Activated T-helper 1 cell treated with anti-CD3 and anti-CD28 coated beads, Interleukin-12 subunit alpha, Interleukin-12 subunit beta, Interleukin-2, Interleukin-4 antibody, amounts not matched to agents 30 ng/mL and 10 ng/mL and 1 ng/mL, durations not matched to agents 14 hours and 24 hours and 36 hours (primary cell): Measurements from ENCODE around the gene ZNF281. TPM values are rescaled to one million over a fixed set of nuclear protein-coding genes. Genes with fewer than 3 reads are reported as not detected.
A peak's percentile ranks its signal among the peaks of the same experiment; 100 is the strongest.
"Not testable (repeated sequence)": the region's sequence is repeated elsewhere in the genome, so short reads cannot be mapped to it uniquely, and the experiment has no call there.

Source experiments
- DNase-seq: peaks from one replicate; pipeline ENCODE4 v3.0.0; 2021; ENCODE audit warnings: low spot score
- H3K27ac Mint-ChIP-seq: one replicate; pipeline ENCODE4 v1.8.0; 2021; ENCODE audit warnings: mild to moderate bottlenecking, mixed read lengths
- H3K27me3 Mint-ChIP-seq: one replicate; pipeline ENCODE4 v1.8.0; 2022; ENCODE audit warnings: mild to moderate bottlenecking, moderate library complexity, mixed read lengths; ENCODE audit not compliant: insufficient read depth
- H3K36me3 Mint-ChIP-seq: one replicate; pipeline ENCODE4 v1.8.0; 2021; ENCODE audit warnings: low read depth, mixed read lengths
- H3K4me1 Mint-ChIP-seq: one replicate; pipeline ENCODE4 v1.8.0; 2021; ENCODE audit warnings: low read depth, mixed read lengths
- H3K4me3 Mint-ChIP-seq: one replicate; pipeline ENCODE4 v1.8.0; 2021; ENCODE audit warnings: mild to moderate bottlenecking, moderate library complexity, mixed read lengths
- H3K9me3 Mint-ChIP-seq: one replicate; pipeline ENCODE4 v1.8.0; 2021; ENCODE audit warnings: mixed read lengths
- intact Hi-C: fragments of 100-400 bp; cut with micrococcal nuclease; formaldehyde crosslinking; loops from one replicate; pipeline ENCODE4 v1.15.1; 2024
- total RNA-seq: library from RNA; stranded (reverse); gene quantifications from 2 replicates; pipeline ENCODE4 v1.2.3, GENCODE V29; 2022

ZNF281 gene
- total RNA-seq, 1 donor from 2014 or later = 24.1 TPM

DNA sequence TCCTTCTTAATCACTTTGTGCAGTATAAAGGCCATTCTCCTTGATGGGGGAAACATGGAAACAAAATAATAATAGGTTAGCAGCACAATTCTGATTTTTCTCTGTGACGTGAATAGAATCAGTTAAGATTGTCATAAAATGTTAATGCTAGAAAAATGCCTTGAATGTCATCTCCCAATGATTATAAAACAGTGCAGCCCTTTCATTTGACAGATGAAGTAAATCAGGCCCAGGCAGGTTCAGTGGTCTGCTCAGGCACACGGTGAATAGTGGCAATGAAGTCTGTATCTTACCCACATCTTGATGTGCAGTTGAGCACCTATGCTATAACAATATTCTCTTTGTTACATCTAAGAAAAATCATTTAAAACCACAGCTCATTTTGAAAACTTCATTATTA, 32.2 kb upstream of the ZNF281 start:
- H3K27ac Mint-ChIP-seq = no peak overlapping the region
- H3K9me3 Mint-ChIP-seq = peaks cover 9% of the 10 kb centered on the region
- no peak for DNase-seq
- no peaks in the 10 kb centered on the region for H3K27me3 Mint-ChIP-seq
- no peaks in the 10 kb centered on the region for H3K36me3 Mint-ChIP-seq
- peaks cover 40% of the 10 kb centered on the region for H3K4me1 Mint-ChIP-seq
- H3K4me3 Mint-ChIP-seq = no peak overlapping the region
- intact Hi-C loops = no loop called here

DNA sequence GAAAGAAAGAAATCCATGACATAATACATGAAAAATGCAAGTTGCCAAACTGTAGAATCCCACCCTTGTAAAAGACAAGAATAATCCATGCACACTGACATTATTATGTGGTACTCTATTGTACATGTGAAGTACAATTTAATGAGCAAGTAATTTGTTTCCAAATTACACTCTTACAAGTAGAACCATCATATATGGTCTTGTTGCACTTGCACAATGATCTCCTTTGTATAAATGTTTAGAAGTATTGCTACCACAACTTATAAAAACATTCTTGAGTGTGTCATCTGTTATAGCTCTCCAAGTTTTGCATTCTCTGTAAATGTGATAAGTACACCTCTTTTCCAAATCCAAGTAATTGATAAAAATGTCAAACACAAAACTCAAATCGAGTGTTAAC, 29.1 kb upstream of the ZNF281 start:
- no peaks in the 10 kb centered on the region for H3K9me3 Mint-ChIP-seq
- no peak for DNase-seq
- H3K4me1 Mint-ChIP-seq = peaks cover 11% of the 10 kb centered on the region
- no peak overlapping the region for H3K4me3 Mint-ChIP-seq
- H3K27me3 Mint-ChIP-seq = no peaks in the 10 kb centered on the region
- intact Hi-C loops = loop anchor here (1.0 to 5.0 kb wide), 2 partner anchors 9 to 33 kb away; no protein-coding TSS in a partner anchor
- H3K36me3 Mint-ChIP-seq = no peaks in the 10 kb centered on the region
- no peak overlapping the region for H3K27ac Mint-ChIP-seq

DNA sequence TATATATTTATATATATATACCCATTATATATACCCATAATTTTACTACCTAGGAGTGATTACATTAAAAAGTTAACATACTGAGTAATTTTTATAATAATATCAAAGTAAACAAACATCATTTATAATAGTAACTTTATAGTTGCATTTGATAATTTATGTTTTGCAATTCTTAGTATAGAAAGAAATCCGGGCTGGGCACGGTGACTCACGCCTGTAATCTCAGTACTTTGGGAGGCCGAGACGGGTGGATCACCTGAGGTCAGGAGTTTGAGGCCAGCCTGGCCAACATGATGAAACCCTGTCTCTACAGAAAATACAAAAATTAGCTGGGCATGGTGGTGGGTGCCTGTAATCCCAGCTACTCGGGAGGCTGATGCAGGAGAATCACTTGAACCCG, 28.6 kb upstream of the ZNF281 start:
- not testable (repeated sequence) for H3K9me3 Mint-ChIP-seq, H3K27me3 Mint-ChIP-seq, H3K36me3 Mint-ChIP-seq, H3K27ac Mint-ChIP-seq, H3K4me3 Mint-ChIP-seq, DNase-seq, H3K4me1 Mint-ChIP-seq
- intact Hi-C loops = loop anchor here (1.0 to 5.0 kb wide), 2 partner anchors 10 to 34 kb away; no protein-coding TSS in a partner anchor

DNA sequence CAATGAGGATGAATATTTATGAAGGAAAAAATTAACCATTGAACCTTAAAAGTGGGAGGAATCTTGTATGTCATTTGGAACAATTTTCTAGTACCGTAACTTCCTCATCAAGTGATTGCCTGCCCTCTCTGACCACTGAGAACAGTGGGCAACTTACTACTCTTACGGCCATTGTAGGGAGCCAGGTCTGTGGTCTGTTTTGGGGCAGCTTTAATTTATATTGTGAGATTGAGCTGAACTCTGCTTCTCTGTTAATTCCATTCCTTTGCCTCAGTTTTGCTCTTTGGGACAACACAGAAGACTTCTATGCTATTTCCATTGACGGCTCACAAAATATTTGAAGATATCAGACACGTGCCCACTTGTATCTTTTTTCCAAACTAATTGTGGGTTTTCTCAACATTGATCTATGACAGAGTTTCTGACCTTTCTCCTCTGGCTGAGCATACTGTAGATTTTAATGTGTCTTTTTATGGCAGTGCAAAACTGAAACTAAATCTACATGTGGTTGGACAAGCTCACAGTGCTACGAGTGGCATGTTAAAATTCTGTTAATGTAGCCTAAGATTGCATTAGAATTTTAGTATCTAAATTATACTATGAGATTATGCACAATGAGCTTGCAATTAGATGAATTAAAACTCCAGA, 27.8 kb upstream of the ZNF281 start:
- intact Hi-C loops = loop anchor here (1.0 to 5.0 kb wide), 2 partner anchors 11 to 35 kb away; no protein-coding TSS in a partner anchor
- Mint-ChIP-seq H3K4me3 (peak overlapping the region; percentile 69), H3K27me3 (no peaks in the 10 kb centered on the region), H3K36me3 (no peaks in the 10 kb centered on the region), H3K27ac (peak overlapping the region; percentile 92), H3K4me1 (peaks cover 13% of the 10 kb centered on the region), H3K9me3 (no peaks in the 10 kb centered on the region)
- no peak for DNase-seq

DNA sequence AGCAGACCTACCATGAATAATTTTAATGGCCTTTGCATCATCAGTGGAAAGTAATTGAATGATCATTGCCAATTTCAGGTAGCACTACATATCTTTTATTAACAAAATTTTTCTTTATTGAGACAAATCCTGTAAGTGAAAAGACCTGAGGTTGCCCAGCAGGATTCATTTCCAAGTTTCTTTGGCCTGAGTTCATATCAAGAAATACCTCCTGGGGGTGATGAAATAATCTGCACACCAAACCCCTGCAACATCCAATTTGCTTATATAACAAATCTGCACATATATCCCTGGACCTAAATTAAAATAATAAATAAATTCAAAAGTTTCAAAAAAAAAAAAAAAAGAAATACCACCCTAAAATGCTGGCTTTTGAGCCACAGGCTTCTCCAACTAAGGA, 27.3 kb upstream of the ZNF281 start:
- DNase-seq = no peak
- Mint-ChIP-seq H3K27me3 (no peaks in the 10 kb centered on the region), H3K4me3 (no peak overlapping the region), H3K36me3 (no peaks in the 10 kb centered on the region), H3K9me3 (no peaks in the 10 kb centered on the region), H3K27ac (no peak overlapping the region), H3K4me1 (peaks cover 16% of the 10 kb centered on the region)
- intact Hi-C loops = loop anchor here (5.0 kb wide), 1 partner anchor 35 kb away; no protein-coding TSS in a partner anchor

DNA sequence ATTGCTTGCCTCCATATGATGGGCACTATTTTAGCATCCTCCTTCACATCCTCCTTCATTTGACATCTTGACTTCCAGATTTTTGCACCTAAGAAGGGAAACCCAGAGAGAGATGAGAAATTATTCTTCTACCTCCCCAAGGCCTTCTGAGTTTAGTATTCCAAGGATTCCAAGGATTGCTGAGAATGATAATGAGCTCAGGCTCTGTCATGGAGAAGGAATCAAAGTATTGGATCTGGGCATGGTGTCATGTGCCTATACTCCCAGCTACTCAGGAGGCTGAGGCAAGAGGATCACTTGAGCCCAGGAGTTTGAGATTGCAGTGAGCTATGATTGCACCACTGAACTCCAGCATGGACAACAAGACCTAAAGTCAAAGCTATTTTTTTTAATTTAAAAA, 26.6 kb upstream of the ZNF281 start:
- H3K27me3 Mint-ChIP-seq = no peaks in the 10 kb centered on the region

DNA sequence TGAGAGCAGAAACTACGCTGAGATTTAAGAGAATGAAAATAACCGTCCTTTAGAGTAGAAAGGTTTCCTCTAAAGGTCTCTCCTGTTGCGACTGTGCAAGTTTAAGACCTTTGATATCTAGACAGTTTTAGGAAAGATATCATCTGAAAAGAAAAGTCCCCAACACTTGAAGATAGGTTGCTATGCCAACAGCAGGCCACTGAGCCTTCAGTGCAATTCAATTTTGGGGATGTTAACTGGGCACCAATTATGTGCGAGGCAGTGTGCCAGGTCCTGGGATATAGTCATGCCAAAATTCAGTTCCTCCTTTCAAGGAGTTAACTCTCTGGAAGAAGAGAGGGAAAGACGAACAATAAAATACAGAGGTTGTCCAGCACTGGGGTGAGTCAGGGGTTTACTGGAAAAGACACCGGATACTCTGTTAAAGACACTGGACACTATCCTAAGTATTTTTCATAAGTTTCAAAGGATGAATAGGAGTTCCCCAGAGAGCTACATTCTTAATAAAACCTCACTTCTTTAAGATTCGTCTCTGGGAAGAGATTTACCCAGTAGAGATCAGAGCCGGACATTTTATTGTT, 25.5 kb upstream of the ZNF281 start:
- H3K27me3 Mint-ChIP-seq = no peaks in the 10 kb centered on the region
- H3K36me3 Mint-ChIP-seq = no peaks in the 10 kb centered on the region
- H3K4me1 Mint-ChIP-seq = peaks cover 16% of the 10 kb centered on the region
- DNase-seq = no peak
- no peaks in the 10 kb centered on the region for H3K9me3 Mint-ChIP-seq
- intact Hi-C loops = loop anchor here (5.0 kb wide), 1 partner anchor 37 kb away; no protein-coding TSS in a partner anchor
- H3K27ac Mint-ChIP-seq = no peak overlapping the region
- no peak overlapping the region for H3K4me3 Mint-ChIP-seq

More for the DNA sequence above, 26.6 kb upstream of the ZNF281 start:
- Mint-ChIP-seq H3K36me3 (no peaks in the 10 kb centered on the region), H3K4me1 (peaks cover 16% of the 10 kb centered on the region), H3K27ac (no peak overlapping the region), H3K4me3 (no peak overlapping the region), H3K9me3 (no peaks in the 10 kb centered on the region)
- no peak for DNase-seq
- intact Hi-C loops = loop anchor here (5.0 kb wide), 1 partner anchor 36 kb away; no protein-coding TSS in a partner anchor

DNA sequence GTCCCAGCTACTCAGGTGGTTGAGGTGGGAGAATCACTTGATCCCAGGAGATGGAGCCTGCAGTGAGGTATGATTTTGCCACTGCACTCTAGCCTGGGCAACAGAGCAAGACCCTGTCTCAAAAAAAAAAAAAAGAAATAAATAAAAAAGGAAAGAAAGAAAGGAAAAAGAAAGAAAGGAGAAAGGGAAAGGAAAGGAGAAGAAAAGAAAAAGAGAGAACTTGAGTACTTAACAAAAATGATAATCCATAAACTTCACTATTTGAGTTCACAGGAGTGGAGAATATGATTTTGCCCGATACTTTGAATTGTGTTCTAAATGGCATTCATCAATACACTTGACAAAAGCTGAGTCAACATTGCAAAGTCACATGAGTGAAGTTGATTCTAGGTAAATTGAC, 23.8 kb upstream of the ZNF281 start:
- Mint-ChIP-seq H3K9me3 (no peaks in the 10 kb centered on the region), H3K27me3 (no peaks in the 10 kb centered on the region), H3K27ac (no peak overlapping the region), H3K36me3 (no peaks in the 10 kb centered on the region), H3K4me3 (no peak overlapping the region), H3K4me1 (peaks cover 21% of the 10 kb centered on the region)
- no peak for DNase-seq
- intact Hi-C loops = loop anchor here (2.0 kb wide), 1 partner anchor 23 kb away; the partner anchor contains the start of gene ZNF281

DNA sequence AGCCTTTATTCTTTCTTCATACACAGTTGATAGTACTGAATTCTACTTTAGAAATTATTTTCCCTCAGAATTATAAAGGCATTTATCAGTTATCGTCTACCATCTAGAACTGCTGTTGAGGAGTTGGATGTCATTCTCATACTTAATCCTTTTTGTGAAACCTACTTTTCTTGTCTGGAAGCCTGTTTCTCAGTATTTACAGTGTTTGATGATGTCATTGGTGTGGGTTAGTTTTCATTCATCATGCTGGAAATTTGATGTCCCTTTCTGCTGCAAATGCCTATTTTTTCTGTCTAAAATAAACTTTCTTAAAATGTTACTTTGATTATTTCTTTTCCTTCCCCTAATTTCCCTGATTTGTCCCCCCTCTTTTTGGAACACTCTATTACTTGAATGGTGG, 22.8 kb upstream of the ZNF281 start:
- intact Hi-C loops = loop anchor here (2.0 kb wide), 1 partner anchor 22 kb away; the partner anchor contains the start of gene ZNF281
- peaks cover 23% of the 10 kb centered on the region for H3K4me1 Mint-ChIP-seq
- peaks cover 2% of the 10 kb centered on the region for H3K27me3 Mint-ChIP-seq
- no peak overlapping the region for H3K4me3 Mint-ChIP-seq
- no peaks in the 10 kb centered on the region for H3K9me3 Mint-ChIP-seq
- no peak overlapping the region for H3K27ac Mint-ChIP-seq
- no peaks in the 10 kb centered on the region for H3K36me3 Mint-ChIP-seq
- no peak for DNase-seq

DNA sequence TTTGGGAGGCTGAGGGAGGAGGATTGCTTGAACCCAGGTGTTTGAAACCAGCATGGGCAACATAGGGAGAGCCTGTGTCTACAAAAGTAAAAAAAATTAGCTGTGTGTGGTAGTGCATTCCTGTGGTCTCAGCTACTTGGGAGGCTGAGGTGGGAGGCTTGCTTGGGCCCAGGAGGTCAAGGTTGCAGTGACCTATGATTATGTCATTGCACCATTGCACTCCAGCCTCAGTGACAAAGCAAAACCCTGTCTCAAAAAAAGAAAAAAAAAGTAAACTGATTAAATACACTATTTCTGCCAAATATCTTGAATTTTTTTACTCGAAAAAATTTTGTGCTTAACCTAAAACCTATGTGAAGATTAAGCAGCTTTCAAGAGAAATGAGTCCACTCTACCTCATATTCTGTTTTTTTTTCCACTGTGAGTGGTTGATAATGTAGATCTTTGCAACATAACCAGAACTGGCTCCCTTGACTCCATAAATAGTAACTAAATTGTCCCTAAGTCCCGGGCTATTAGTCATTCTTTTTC, 19.4 kb upstream of the ZNF281 start:
- no peak for DNase-seq
- no peaks in the 10 kb centered on the region for H3K9me3 Mint-ChIP-seq
- intact Hi-C loops = no loop called here
- peaks cover 22% of the 10 kb centered on the region for H3K4me1 Mint-ChIP-seq
- H3K36me3 Mint-ChIP-seq = no peaks in the 10 kb centered on the region
- peaks cover 2% of the 10 kb centered on the region for H3K27me3 Mint-ChIP-seq
- no peak overlapping the region for H3K27ac Mint-ChIP-seq
- no peak overlapping the region for H3K4me3 Mint-ChIP-seq

DNA sequence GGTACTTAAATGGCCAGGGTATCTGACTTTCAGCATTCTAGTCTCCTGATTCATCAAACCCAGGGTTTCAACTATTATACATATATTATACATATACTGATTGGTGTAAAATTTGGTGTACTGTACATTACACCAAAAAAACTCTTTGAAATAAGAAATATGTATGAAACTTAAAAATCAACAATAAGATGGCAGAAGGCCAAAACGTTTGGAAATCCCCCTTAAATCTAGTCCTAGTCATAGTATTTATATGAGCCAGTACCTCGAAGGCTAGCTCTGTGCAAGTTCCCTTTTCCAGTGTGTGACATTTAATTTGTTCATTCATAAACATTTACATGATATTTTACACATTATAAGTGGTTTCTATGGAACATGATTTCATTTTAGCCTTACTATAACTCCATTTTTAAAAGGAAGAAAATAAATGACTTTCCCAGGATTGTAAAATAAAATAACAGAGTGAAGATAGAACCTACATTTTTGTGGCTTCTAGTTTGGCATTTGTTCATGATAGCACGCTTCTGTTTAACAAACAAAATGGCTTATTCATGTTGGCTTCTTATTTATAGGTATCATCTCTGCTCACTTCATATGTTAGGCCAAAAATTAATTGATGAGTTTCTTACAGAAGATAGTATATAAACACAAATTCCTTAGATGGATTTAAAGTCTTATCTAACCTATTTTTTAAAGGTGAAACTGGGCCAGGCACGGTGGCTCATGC, 18.8 kb upstream of the ZNF281 start:
- H3K36me3 Mint-ChIP-seq = no peaks in the 10 kb centered on the region
- peaks cover 22% of the 10 kb centered on the region for H3K4me1 Mint-ChIP-seq
- DNase-seq = no peak
- H3K27me3 Mint-ChIP-seq = peaks cover 2% of the 10 kb centered on the region
- no peaks in the 10 kb centered on the region for H3K9me3 Mint-ChIP-seq
- intact Hi-C loops = no loop called here
- H3K27ac Mint-ChIP-seq = no peak overlapping the region
- no peak overlapping the region for H3K4me3 Mint-ChIP-seq

DNA sequence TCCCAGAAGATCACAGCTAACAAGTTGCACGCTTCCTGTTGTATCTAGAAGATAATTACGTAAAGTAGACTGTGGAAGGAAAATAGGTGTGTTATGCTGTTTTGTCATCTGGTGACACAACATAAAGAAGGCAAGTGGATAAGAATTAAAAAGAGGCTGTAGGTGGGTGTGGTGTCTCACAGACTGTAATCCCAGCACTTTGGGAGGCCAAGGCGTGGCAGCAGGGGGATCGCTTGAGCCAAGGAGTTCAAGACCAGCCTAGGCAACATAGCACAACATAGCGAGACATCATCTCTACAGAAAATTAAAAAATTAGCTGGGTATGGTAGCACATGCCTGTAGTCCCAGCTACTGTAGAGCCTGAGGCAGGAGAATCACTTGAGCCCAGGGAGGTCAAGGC, 17.9 kb upstream of the ZNF281 start:
- Mint-ChIP-seq H3K4me3 (no peak overlapping the region), H3K9me3 (no peaks in the 10 kb centered on the region), H3K27me3 (peaks cover 2% of the 10 kb centered on the region), H3K4me1 (peaks cover 18% of the 10 kb centered on the region), H3K36me3 (peaks cover 2% of the 10 kb centered on the region), H3K27ac (peak overlapping the region; percentile 5)
- intact Hi-C loops = no loop called here
- no peak for DNase-seq

DNA sequence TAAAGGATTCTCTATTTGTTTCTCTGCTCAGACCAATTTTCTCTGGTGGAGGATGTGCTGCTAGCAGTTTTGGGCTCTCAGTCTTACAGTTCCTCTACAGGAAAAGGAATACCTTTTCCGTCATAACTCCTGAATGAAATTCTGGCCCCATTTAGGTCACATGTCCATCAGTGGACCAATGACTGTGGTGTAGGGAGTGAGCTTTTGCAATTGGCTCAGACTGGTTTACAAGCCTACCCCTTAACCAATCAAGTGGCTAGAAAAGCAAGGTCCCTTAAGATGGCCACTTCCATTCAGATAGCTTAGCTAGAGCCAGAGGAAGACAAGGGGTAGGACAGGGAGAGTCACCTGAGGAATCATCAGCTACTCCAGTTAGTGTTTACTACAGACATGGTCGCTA, 16.4 kb upstream of the ZNF281 start:
- DNase-seq = no peak
- H3K4me1 Mint-ChIP-seq = peaks cover 14% of the 10 kb centered on the region

More for the DNA sequence above, 16.4 kb upstream of the ZNF281 start:
- peaks cover 2% of the 10 kb centered on the region for H3K36me3 Mint-ChIP-seq
- no peaks in the 10 kb centered on the region for H3K9me3 Mint-ChIP-seq
- H3K27ac Mint-ChIP-seq = no peak overlapping the region
- intact Hi-C loops = no loop called here
- H3K27me3 Mint-ChIP-seq = peaks cover 2% of the 10 kb centered on the region
- no peak overlapping the region for H3K4me3 Mint-ChIP-seq
